ENCODE results near the gene GYPC. TPM values are rescaled to one million over a fixed set of nuclear protein-coding genes. Genes with fewer than 3 reads are reported as not detected.

Gene GYPC
- total RNA-seq, 1 experiment from 2014 or later, result 0.75 TPM

DNA sequence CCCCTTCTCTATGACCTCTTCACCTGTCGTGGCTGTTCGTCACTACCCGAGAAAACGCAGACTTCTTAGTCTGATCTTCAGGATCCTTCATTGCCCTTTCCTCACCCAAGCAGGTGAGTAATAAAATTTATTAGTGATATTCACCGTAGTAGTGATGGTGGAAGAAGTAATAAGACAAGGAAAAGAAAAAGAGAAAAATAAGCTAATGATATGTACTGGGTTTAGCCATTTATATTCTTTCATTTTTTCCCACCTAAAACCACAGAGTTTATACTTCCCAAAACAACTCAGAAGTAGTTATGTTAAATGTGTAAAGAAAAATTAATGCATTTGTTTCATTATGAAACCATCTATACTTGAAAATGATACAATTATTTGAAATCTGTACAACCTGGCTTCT lies 19.7 kb downstream of the GYPC start:
- intact Hi-C loops (cut with micrococcal nuclease; ENCODE audit: unreplicated experiment), result no loop called here
- DNase-seq (ENCODE audit: low spot score), result no peak
- Histone ChIP-seq H3K4me1 (ENCODE audit: insufficient read depth, low read length, poor library complexity, severe bottlenecking) (no peaks in the 10 kb centered on the region), H3K9me3 (ENCODE audit: low read depth, low read length, poor library complexity, severe bottlenecking) (peaks cover 10% of the 10 kb centered on the region), H3K27me3 (replicated peaks; ENCODE audit: insufficient read depth, low read depth, low read length, poor library complexity) (no peaks in the 10 kb centered on the region), H3K27ac (ENCODE audit: low read depth, low read length, poor library complexity, severe bottlenecking) (no peak overlapping the region), H3K4me3 (ENCODE audit: low read depth, low read length, poor library complexity, severe bottlenecking) (no peak overlapping the region), H3K36me3 (ENCODE audit: insufficient read depth, low read length, poor library complexity, severe bottlenecking) (no peaks in the 10 kb centered on the region)
- ChIA-PET CTCF (no interaction called here), POLR2A (ENCODE audit: low non-redundant PET) (interaction anchor here (0.7 kb wide), 1 partner anchor 23 kb away, joined by 3 read pairs; no protein-coding TSS in a partner anchor)
- no TSS peak for BruUV-seq (replicated peaks)
- TF ChIP-seq CTCF (conservative IDR thresholded peaks at IDR 0.05; ENCODE audit: low read depth, low read length), result no peak
- TF ChIP-seq EZH2 (IDR thresholded peaks at IDR 0.05; ENCODE audit: borderline replicate concordance, low read depth, low read length, poor library complexity, severe bottlenecking), result no peak

- no TSS peak for BruUV-seq (replicated peaks)
- H3K27ac ChIP-seq (ENCODE audit: low read depth, low read length, poor library complexity, severe bottlenecking), result no peak overlapping the region
- ChIA-PET CTCF (no interaction called here), POLR2A (ENCODE audit: low non-redundant PET) (no interaction called here)
- peaks cover 10% of the 10 kb centered on the region for H3K9me3 ChIP-seq (ENCODE audit: low read depth, low read length, poor library complexity, severe bottlenecking)
- intact Hi-C loops (cut with micrococcal nuclease; ENCODE audit: unreplicated experiment), result no loop called here
- DNase-seq (ENCODE audit: low spot score), result no peak
- H3K4me1 ChIP-seq (ENCODE audit: insufficient read depth, low read length, poor library complexity, severe bottlenecking), result no peaks in the 10 kb centered on the region
- no peaks in the 10 kb centered on the region for H3K36me3 ChIP-seq (ENCODE audit: insufficient read depth, low read length, poor library complexity, severe bottlenecking)
- no peak for TF ChIP-seq CTCF (conservative IDR thresholded peaks at IDR 0.05; ENCODE audit: low read depth, low read length)
- no peak for TF ChIP-seq EZH2 (IDR thresholded peaks at IDR 0.05; ENCODE audit: borderline replicate concordance, low read depth, low read length, poor library complexity, severe bottlenecking)
- H3K4me3 ChIP-seq (ENCODE audit: low read depth, low read length, poor library complexity, severe bottlenecking), result no peak overlapping the region
- H3K27me3 ChIP-seq (replicated peaks; ENCODE audit: insufficient read depth, low read depth, low read length, poor library complexity), result no peaks in the 10 kb centered on the region
Observed at GRCh38 chr2:126676221-126677175, 20.5 kb downstream of the GYPC start.

GRCh38 chr2:126677176-126677538 lies 21.2 kb downstream of the GYPC start:
- Histone ChIP-seq H3K27me3 (replicated peaks; ENCODE audit: insufficient read depth, low read depth, low read length, poor library complexity) (no peaks in the 10 kb centered on the region), H3K4me1 (ENCODE audit: insufficient read depth, low read length, poor library complexity, severe bottlenecking) (no peaks in the 10 kb centered on the region), H3K9me3 (ENCODE audit: low read depth, low read length, poor library complexity, severe bottlenecking) (peaks cover 10% of the 10 kb centered on the region), H3K27ac (ENCODE audit: low read depth, low read length, poor library complexity, severe bottlenecking) (no peak overlapping the region), H3K4me3 (ENCODE audit: low read depth, low read length, poor library complexity, severe bottlenecking) (no peak overlapping the region), H3K36me3 (ENCODE audit: insufficient read depth, low read length, poor library complexity, severe bottlenecking) (no peaks in the 10 kb centered on the region)
- intact Hi-C loops (cut with micrococcal nuclease; ENCODE audit: unreplicated experiment), result no loop called here
- TF ChIP-seq EZH2 (IDR thresholded peaks at IDR 0.05; ENCODE audit: borderline replicate concordance, low read depth, low read length, poor library complexity, severe bottlenecking) (no peak), CTCF (conservative IDR thresholded peaks at IDR 0.05; ENCODE audit: low read depth, low read length) (no peak)
- CTCF ChIA-PET, result no interaction called here
- POLR2A ChIA-PET (ENCODE audit: low non-redundant PET), result no interaction called here
- DNase-seq (ENCODE audit: low spot score), result no peak
- no TSS peak for BruUV-seq (replicated peaks)

All from A673 (cell line).